Fibroblast of skin of abdomen (primary cell): Measurements from ENCODE around the gene TICAM1.
"Not testable (repeated sequence)": the region's sequence is repeated elsewhere in the genome, so short reads cannot be mapped to it uniquely, and the experiment has no call there.

Experiments used
- DNase-seq: peaks from one replicate; pipeline ENCODE4 v3.0.0-alpha.2; 2013

The TICAM1 gene

DNA sequence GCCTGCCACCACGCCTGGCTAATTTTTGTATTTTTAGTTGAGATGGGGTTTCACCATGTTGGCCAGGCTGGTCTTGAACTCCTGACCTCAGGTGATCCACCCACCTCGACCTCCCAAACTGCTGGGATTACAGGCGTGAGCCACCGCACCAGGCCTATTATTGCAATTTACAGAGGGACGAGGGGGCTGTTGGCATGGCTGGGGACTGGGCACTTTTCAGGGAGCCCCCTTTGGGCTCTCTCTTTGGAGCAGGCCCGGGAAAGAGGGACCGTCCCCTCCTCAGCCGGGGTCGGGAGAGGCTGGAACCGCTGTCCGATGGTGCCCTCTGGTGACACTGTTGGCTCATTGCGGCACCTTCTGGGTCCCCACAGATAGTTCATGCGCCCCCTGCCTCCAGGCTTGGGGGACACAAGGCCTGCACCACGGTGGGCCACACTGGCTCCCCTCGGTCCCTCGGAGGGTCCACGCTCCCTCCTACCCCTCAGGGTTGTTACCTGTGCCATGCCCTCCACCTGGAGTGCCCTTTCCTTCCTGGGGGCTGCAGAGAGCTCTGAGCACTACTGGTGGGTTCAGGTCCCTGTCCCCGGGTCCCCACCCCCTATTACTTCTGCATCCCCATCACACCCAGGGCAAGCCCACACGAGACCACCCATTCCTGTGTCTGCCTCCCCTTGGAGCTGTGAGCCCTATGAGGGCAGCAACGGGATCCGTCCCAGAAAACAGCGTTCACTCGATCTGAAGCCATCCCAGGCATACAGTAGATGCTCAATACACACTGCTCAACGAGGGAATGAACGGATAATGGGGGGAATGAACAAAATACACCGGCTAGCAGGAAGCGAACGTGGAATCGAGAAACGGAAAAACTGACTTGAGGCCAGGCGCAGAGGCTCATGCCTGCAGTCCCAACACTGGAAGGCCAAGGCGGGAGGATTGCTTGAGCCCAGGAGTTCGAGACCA is 27.5 kb downstream of the TICAM1 start:
- peak; percentile 51 for DNase-seq

DNA sequence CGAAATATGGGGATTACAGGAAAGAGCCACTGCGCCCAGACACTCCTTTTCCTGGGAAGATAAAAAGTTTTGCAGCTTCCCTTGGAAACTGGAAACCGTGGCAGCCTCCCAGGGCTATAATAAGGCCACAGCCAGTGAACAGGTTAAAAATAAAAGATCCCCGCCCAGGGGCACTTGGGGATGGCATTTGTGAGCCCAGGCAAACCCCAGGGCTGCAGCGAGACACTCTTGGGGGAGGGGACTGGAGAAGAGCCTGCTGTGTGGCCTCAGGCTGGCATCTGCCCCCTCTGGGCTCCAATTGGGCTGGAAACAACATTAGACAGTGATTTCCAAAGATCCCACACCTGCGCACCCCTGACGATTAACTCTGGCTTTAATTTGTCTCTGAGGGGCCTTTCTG is 28.8 kb downstream of the TICAM1 start:
- DNase-seq = no peak

DNA sequence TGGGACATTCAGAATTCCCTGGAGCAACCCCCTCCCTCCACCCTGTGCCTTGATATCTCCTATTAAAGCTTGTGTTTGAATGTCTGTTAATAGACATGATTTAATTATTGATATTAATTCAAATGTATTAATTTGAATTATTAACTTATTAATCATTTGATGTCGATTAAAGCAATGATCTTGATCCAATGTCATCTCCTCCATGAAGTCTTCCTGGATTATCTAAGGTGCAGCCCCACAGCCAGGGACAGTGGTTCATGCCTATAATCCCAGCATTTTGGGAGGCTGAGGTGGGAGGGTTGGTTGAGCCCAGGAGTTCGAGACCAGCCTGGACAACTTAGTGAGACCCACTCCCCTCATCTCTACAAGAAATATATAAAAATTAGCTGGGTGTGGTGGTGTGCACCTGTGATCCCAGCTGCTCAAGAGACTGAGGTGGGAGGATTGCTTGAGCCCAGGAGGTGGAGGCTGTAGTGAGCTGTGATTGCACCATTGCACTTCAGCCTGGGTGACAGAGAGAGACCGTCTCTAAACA is 30.4 kb downstream of the TICAM1 start:
- no peak for DNase-seq

DNA sequence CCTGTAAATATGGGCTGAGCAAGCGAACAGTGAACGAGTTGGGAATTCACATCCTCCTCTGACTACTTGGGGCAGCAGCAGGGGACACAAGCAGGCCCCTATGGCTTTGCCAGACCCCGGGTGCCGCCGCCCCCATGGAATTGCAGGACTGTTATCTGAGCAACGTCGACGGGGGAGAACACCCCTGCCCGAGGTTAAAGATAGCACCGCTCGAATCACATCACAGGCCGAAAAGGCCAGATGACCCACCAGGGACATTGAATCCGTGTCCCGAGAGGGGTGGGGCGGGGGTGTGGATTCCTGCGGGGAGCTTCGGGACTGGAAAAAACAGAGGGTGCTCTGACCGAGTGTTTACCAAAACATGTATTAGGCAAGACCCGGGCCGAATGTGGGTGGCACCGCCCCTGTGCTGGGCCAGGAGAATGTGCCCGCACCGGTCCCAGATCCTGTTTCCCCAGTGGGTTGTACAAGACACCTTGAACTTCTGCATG is 30.9 kb downstream of the TICAM1 start:
- DNase-seq = no peak

DNA sequence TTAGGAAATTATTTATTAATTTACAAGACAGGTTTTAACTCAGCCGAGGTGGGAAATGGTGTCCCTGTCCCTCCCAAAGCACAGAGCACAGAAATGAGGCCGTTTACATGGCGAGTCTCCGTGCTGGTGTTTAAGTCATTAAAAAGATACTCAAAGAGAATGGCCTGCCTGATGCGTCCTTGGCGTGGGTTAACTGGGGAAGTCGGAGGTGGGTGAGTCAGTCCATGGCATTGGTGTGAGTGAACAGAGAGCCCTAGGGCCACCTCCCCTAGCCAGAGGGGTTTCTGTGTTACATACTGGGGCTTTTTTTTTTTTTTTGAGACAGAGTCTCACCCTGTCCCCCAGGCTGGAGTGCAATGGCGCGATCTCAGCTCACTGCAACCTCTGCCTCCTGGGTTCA is 36.1 kb downstream of the TICAM1 start:
- DNase-seq = no peak

DNA sequence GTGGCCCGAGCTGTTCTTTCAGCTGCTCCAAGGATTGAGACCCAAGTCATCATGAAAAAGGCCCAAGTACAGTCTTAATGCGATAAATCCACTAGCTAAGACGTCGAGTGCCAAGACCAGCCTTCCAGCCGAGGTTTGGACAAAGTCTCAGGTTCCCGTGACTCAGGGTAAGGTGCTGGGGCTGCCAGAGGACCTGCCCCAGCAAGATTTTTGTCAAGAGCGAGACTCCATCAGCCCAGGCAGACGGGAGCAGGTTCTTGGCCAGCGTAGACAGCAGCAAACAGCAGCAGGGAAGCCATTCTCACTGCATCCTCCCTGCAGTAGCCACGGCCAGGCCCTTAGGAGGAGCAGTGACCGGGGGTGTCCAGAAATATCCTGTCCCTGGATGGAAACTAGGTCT is 36.5 kb downstream of the TICAM1 start:
- DNase-seq = no peak

DNA sequence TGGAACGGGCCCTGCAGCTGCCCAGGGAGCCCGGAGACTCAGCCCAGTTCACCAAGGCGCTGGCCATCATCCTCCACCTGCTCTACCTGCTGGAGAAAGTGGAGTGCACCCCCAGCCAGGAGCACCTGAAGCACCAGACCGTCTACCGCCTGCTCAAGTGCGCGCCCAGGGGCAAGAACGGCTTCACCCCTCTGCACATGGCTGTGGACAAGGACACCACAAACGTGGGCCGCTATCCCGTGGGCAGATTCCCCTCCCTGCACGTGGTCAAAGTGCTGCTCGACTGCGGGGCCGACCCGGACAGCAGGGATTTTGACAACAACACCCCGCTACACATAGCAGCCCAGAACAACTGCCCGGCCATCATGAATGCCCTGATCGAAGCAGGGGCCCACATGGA is 38.2 kb downstream of the TICAM1 start:
- not testable (repeated sequence) for DNase-seq

DNA sequence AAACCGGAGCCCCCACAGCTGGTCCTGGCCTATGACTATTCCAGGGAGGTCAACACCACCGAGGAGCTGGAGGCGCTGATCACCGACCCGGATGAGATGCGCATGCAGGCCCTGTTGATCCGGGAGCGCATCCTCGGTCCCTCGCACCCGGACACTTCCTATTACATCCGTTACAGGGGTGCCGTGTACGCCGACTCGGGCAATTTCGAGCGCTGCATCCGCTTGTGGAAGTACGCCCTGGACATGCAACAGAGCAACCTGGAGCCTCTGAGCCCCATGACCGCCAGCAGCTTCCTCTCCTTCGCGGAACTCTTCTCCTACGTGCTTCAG is 38.7 kb downstream of the TICAM1 start:
- not testable (repeated sequence) for DNase-seq

DNA sequence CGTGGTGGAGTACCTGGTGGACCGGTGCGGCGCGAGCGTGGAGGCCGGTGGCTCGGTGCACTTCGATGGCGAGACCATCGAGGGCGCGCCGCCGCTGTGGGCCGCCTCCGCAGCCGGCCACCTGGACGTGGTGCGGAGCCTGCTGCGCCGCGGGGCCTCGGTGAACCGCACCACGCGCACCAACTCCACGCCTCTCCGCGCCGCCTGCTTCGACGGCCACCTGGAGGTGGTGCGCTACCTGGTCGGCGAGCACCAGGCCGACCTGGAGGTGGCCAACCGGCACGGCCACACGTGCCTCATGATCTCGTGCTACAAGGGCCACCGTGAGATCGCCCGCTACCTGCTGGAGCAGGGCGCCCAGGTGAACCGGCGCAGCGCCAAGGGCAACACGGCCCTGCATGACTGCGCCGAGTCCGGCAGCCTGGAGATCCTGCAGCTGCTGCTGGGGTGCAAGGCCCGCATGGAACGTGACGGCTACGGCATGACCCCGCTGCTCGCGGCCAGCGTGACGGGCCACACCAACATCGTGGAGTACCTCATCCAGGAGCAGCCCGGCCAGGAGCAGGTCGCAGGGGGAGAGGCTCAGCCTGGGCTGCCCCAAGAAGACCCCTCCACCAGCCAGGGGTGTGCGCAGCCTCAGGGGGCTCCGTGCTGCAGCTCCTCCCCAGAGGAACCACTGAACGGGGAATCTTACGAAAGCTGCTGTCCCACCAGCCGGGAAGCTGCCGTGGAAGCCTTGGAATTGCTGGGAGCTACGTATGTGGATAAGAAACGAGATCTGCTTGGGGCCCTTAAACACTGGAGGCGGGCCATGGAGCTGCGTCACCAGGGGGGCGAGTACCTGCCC is 39.3 kb downstream of the TICAM1 start:
- DNase-seq = not testable (repeated sequence)

DNA sequence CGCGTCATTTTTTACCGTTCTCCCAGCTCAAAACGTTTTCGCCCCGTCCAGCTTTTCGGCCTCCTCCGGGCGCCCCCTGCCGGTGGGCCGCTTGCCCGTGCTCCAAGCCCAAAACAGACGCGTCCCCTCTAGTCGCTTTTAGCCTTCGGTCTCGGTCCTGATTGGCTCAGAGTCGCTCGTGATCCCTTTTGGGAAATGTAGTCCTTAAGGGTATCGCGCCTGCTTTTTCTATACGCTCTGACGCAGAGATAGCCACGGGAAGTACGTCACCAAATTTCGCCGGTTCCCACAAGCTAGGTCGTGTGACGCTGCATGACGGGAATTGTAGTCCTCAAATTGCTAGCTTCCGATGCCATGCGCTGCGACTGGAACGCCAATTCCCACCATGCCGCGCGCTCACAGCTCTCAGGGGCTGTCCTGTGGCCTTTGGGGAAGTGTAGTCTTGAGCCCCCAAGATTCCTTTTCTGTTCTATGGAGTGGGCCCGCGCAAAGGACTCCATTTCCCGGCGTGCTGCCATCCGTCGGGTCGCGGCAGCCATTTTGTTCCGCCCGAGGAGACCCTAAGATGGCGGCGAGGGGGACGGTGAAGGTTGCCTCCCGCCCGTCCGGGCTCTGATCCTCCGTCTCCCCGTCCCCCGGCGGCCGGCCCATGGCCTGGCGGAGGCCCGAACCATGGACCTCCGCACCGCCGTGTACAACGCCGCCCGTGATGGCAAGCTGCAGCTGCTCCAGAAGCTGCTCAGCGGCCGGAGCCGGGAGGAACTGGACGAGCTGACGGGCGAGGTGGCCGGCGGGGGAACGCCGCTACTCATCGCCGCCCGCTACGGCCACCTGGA is 40.1 kb downstream of the TICAM1 start, which contains the start of gene FEM1A:
FEM1A (plus strand) TSS at position 552 of the 836 bp plus-strand sequence; CDS start at position 673, 121 bp downstream.
- peak; percentile 100 for DNase-seq

DNA sequence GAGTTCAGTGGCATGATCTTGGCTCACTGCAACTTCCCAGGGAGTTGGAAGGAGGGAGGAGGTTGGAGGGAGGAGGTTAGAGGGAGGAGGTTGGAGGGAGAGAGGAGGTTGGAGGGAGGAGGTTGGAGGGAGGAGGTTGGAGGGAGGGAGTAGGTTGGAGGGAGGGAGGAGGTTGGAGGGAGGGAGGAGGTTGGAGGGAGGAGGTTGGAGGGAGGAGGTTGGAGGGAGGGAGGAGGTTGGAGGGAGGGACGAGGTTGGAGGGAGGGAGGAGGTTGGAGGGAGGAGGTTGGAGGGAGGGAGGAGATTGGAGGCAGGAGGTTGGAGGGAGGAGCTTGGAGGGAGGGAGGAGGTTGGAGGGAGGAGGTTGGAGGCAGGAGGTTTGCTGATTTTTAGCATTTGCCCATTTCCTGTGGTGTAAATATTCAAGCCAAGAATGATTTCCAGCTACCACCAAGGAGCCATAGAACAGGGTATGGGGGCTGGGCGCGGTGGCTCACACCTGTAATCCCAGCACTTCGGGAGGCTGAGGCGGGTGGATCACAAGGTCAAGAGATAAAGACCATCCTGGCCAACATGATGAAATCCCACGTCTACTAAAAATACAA is 45.0 kb downstream of the TICAM1 start:
- DNase-seq = not testable (repeated sequence)

DNA sequence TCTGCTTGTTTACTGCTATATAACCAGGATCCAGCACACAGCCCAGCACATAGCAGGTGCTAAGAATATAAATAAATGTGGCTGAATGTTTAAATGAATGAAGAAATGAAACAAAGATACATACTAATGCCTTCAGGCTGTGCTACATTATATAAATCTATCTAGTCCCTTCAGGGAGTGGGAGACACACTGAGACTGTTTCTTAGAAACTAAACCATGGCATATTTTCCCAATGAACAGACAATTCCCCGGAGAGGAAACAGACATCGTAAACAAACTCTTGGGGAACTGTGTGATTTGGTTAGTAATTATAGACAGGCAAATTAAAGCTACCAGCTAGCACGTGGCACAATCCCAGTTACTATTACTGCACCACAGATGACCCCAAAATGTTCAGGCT is 49.7 kb downstream of the TICAM1 start:
- no peak for DNase-seq

DNA sequence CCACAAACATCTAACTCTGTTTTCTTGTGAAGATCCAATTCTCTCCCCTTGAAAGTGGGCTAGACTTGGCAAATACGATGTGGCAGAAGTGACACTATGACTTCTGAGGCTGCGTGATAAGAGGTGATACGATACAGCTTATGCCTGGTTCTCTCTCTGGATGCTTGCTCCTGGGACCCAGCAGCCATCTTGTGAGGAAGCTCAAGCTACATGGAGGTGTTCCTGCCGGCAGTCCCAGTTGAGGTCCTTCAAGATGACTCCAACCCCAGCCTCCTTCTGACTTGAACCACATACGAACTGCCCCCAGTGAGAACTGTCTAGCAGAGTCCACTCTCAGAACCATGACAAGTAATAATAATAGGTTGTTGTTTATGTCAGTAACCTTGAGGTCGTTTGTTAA is 50.7 kb downstream of the TICAM1 start:
- no peak for DNase-seq

DNA sequence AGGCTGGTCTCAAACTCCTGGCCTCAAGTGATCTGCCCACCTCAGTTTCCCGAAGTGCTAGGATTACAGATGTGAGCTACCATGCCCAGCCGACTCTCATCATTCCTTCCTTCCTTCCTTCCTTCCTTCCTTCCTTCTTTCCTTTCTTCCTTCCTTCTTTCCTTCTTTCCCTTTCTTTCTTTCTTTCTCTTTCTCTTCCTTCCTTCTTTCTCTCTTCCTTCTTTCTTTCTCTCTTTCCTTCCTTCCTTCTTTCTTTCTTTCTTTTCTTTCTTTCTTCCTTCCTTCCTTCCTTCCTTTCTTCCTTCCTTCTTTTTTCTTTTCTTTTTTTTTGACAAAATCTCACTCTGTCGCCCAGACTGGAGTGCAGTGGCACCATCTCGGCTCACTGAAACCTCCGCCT is 53.4 kb downstream of the TICAM1 start:
- not testable (repeated sequence) for DNase-seq

DNA sequence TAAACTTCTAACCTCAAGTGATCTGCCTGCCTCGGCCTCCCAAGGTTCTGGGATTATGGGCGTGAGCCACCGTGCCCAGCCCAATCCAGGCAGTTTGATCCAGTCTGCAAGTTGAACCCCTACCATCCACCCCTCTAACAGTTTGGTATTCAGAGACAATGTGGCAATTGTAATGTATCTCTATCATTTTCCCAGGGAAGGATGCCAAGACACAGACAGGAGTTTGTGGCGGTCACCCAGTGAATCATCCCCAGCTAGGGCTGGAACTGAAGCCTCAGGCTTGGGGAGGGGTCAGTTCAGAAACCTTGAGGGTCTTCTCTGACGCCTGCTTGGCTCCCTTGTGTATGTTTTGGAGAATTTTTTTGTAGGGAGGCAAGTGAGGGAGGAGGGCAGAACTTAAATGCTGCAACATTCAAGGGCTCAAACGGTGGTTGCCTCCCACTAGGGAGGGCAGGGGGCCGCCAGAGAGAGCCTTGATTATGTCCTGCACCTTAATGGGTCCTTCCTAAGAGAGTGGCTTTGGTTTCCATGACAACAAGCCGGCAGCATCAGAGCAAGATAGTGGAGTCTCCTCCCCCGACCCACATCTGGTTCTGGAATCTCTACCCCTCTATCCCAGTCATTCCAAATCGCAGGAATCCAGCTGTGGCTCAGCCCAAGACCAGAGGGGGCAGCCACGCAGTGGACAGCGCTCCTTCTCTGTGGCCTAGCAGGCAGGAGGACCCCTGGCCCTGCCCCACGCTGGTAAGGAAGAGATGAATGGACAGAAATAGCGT is 54.9 kb downstream of the TICAM1 start:
- no peak for DNase-seq

DNA sequence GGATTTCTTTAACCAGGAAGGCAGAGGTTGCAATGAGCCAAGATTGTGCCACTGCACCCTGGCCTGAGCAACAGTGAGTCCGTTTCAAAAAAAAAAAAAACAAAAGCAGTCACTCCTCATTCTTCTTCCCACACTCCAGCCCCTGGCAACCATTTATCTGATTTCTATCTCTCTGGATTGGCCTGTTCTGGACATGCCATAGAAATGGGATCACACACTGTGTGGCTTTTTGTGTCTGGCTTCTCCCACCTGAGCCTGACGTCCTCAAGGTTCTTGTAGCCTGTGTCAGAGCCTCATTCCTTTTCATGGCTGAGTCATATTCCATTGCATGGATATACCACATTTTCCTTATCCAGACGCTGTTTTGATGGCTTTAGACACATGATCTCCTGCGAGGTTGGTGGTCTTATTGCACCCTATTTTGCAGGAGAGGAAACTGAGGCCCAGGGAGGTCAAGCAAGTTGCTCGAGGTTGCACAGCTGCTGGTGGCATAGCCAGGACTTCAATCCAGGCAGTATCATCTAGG is 55.8 kb downstream of the TICAM1 start:
- DNase-seq = no peak

DNA sequence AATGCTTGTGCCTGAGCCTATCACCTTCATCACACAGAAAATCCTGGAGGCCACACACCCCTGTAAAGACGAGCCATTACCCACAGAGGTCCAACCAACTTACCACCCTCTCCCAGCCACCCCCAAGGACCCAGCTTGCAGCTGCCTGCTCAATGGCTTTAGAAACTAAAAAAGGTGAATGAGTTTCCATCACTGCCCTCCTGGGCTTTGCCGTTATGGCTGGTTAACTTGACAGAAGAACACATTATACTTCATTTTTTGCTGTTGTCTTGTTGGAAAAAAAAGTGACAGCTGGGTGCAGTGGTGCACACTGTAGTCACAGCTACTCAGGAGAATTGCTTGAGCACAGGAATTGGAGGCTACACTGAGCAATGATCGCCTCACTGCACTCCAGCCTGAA is 57.4 kb downstream of the TICAM1 start:
- no peak for DNase-seq

DNA sequence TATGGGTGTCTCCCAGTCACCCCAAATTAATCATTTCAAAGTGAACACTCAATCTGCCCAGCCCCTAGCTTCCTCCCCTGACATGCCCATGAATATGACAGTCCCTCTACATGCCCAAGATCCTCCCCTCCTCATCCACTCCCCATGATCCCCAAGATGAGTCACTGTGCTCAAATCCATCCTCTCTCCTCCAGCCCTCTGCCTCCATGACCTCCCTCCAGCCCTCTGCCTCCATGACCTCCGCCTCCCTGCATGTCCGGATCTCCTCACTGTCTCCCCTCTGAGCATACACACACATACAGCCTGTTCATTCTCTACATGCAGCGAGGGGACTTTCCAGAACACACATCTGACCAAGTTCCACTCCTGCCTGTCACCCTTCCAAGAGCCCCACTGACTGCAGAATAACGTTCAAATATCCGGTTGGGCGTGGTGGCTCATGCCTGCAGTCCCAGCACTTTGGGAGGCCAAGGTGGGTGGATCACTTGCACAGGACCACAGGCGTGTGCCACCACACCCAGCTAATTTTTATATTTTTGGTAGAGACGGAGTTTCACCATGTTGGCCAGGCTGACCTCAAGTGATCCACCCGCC is 58.4 kb downstream of the TICAM1 start:
- no peak for DNase-seq

DNA sequence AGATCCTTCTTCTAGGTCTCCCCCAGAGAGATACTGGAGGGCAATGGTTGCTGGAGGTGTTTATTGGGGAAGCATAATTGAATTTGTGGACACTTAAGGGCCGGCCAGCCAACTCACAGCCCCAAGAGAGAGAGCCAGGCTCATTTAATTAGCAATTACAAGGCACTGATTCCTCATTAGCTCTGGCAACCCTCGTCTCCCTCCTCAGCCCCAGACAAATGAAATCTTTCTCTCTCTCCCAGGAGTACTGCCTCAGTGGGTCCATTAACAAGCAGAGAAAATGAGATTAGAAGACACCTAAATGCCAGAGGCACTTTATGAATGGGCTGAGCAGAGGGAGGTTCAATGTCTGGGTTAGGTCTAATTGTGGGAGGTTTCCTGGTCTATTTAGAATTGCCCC is 58.9 kb downstream of the TICAM1 start:
- DNase-seq = no peak
